ENCODE results near the gene NEDD4L.

NEDD4L gene

GRCh38 chr18:58344861-58345463 is 300.9 kb downstream of the NEDD4L start:
- H3K4me1 Mint-ChIP-seq: no peaks in the 10 kb centered on the region
- no peaks in the 10 kb centered on the region for H3K36me3 Mint-ChIP-seq
- CTCF ChIA-PET: no interaction called here
- H3K4me3 Mint-ChIP-seq: no peak overlapping the region
- H3K9me3 Mint-ChIP-seq: no peaks in the 10 kb centered on the region
- no peaks in the 10 kb centered on the region for H3K27me3 Mint-ChIP-seq
- DNase-seq: no peak
- no peak overlapping the region for H3K27ac Mint-ChIP-seq

- H3K4me1 Mint-ChIP-seq: no peaks in the 10 kb centered on the region
- H3K36me3 Mint-ChIP-seq: no peaks in the 10 kb centered on the region
- H3K4me3 Mint-ChIP-seq: no peak overlapping the region
- no peak for DNase-seq
- CTCF ChIA-PET: no interaction called here
- no peak overlapping the region for H3K27ac Mint-ChIP-seq
- no peaks in the 10 kb centered on the region for H3K9me3 Mint-ChIP-seq
- no peaks in the 10 kb centered on the region for H3K27me3 Mint-ChIP-seq
Observed at GRCh38 chr18:58345875-58346274, 301.8 kb downstream of the NEDD4L start.

- H3K4me3 Mint-ChIP-seq: no peak overlapping the region
- CTCF ChIA-PET: no interaction called here
- no peaks in the 10 kb centered on the region for H3K4me1 Mint-ChIP-seq
- DNase-seq: no peak
- no peaks in the 10 kb centered on the region for H3K9me3 Mint-ChIP-seq
- no peak overlapping the region for H3K27ac Mint-ChIP-seq
- H3K27me3 Mint-ChIP-seq: no peaks in the 10 kb centered on the region
- no peaks in the 10 kb centered on the region for H3K36me3 Mint-ChIP-seq
Observed at GRCh38 chr18:58347135-58347534, 303.1 kb downstream of the NEDD4L start.

- no peak for DNase-seq
- no peaks in the 10 kb centered on the region for H3K4me1 Mint-ChIP-seq
- H3K27ac Mint-ChIP-seq: no peak overlapping the region
- no peaks in the 10 kb centered on the region for H3K36me3 Mint-ChIP-seq
- H3K27me3 Mint-ChIP-seq: no peaks in the 10 kb centered on the region
- no peak overlapping the region for H3K4me3 Mint-ChIP-seq
- H3K9me3 Mint-ChIP-seq: no peaks in the 10 kb centered on the region
- CTCF ChIA-PET: no interaction called here
Observed at GRCh38 chr18:58348517-58348916, 304.5 kb downstream of the NEDD4L start.

- H3K9me3 Mint-ChIP-seq: no peaks in the 10 kb centered on the region
- H3K27me3 Mint-ChIP-seq: no peaks in the 10 kb centered on the region
- H3K36me3 Mint-ChIP-seq: no peaks in the 10 kb centered on the region
- no peak overlapping the region for H3K27ac Mint-ChIP-seq
- H3K4me3 Mint-ChIP-seq: no peak overlapping the region
- H3K4me1 Mint-ChIP-seq: no peaks in the 10 kb centered on the region
- CTCF ChIA-PET: no interaction called here
- no peak for DNase-seq
Observed at GRCh38 chr18:58348951-58349350, 304.9 kb downstream of the NEDD4L start.

- H3K4me1 Mint-ChIP-seq: no peaks in the 10 kb centered on the region
- H3K27ac Mint-ChIP-seq: no peak overlapping the region
- no peak for DNase-seq
- no peaks in the 10 kb centered on the region for H3K9me3 Mint-ChIP-seq
- CTCF ChIA-PET: no interaction called here
- H3K36me3 Mint-ChIP-seq: no peaks in the 10 kb centered on the region
- H3K4me3 Mint-ChIP-seq: no peak overlapping the region
- no peaks in the 10 kb centered on the region for H3K27me3 Mint-ChIP-seq
Observed at GRCh38 chr18:58349650-58350049, 305.6 kb downstream of the NEDD4L start.

GRCh38 chr18:58350526-58350925 is 306.5 kb downstream of the NEDD4L start:
- DNase-seq: no peak
- Mint-ChIP-seq H3K27me3 (no peaks in the 10 kb centered on the region), H3K4me3 (no peak overlapping the region), H3K27ac (no peak overlapping the region), H3K36me3 (no peaks in the 10 kb centered on the region), H3K9me3 (no peaks in the 10 kb centered on the region), H3K4me1 (no peaks in the 10 kb centered on the region)
- CTCF ChIA-PET: no interaction called here

GRCh38 chr18:58351776-58352175 is 307.8 kb downstream of the NEDD4L start:
- no peak for DNase-seq
- no peaks in the 10 kb centered on the region for H3K4me1 Mint-ChIP-seq
- no peaks in the 10 kb centered on the region for H3K27me3 Mint-ChIP-seq
- no peak overlapping the region for H3K27ac Mint-ChIP-seq
- H3K9me3 Mint-ChIP-seq: no peaks in the 10 kb centered on the region
- H3K36me3 Mint-ChIP-seq: no peaks in the 10 kb centered on the region
- H3K4me3 Mint-ChIP-seq: no peak overlapping the region
- CTCF ChIA-PET: interaction anchor here (0.7 kb wide), 1 partner anchor 10 kb away, joined by 3 read pairs; no protein-coding TSS in a partner anchor

GRCh38 chr18:58353581-58353980 is 309.6 kb downstream of the NEDD4L start:
- Mint-ChIP-seq H3K27me3 (no peaks in the 10 kb centered on the region), H3K9me3 (no peaks in the 10 kb centered on the region), H3K27ac (no peak overlapping the region), H3K36me3 (no peaks in the 10 kb centered on the region), H3K4me1 (no peaks in the 10 kb centered on the region), H3K4me3 (no peak overlapping the region)
- DNase-seq: no peak
- CTCF ChIA-PET: no interaction called here

GRCh38 chr18:58354051-58354450 is 310.0 kb downstream of the NEDD4L start:
- CTCF ChIA-PET: interaction anchor here (0.7 kb wide), 1 partner anchor 332 kb away, joined by 5 read pairs; no protein-coding TSS in a partner anchor
- Mint-ChIP-seq H3K4me3 (no peak overlapping the region), H3K27ac (no peak overlapping the region), H3K4me1 (no peaks in the 10 kb centered on the region), H3K27me3 (no peaks in the 10 kb centered on the region), H3K36me3 (no peaks in the 10 kb centered on the region), H3K9me3 (no peaks in the 10 kb centered on the region)
- no peak for DNase-seq

GRCh38 chr18:58354791-58355190 is 310.8 kb downstream of the NEDD4L start:
- H3K27ac Mint-ChIP-seq: no peak overlapping the region
- H3K36me3 Mint-ChIP-seq: no peaks in the 10 kb centered on the region
- no peaks in the 10 kb centered on the region for H3K27me3 Mint-ChIP-seq
- H3K4me1 Mint-ChIP-seq: no peaks in the 10 kb centered on the region
- CTCF ChIA-PET: interaction anchor here (0.7 kb wide), 1 partner anchor 333 kb away, joined by 5 read pairs; no protein-coding TSS in a partner anchor
- no peak for DNase-seq
- no peaks in the 10 kb centered on the region for H3K9me3 Mint-ChIP-seq
- H3K4me3 Mint-ChIP-seq: no peak overlapping the region

- Mint-ChIP-seq H3K36me3 (no peaks in the 10 kb centered on the region), H3K9me3 (no peaks in the 10 kb centered on the region), H3K27ac (no peak overlapping the region), H3K4me3 (no peak overlapping the region), H3K4me1 (no peaks in the 10 kb centered on the region), H3K27me3 (no peaks in the 10 kb centered on the region)
- CTCF ChIA-PET: no interaction called here
- no peak for DNase-seq
Observed at GRCh38 chr18:58355243-58355642, 311.2 kb downstream of the NEDD4L start.

GRCh38 chr18:58359218-58359617 is 315.2 kb downstream of the NEDD4L start:
- H3K4me3 Mint-ChIP-seq: no peak overlapping the region
- H3K36me3 Mint-ChIP-seq: no peaks in the 10 kb centered on the region
- H3K27ac Mint-ChIP-seq: no peak overlapping the region
- H3K9me3 Mint-ChIP-seq: no peaks in the 10 kb centered on the region
- no peak for DNase-seq
- CTCF ChIA-PET: no interaction called here
- no peaks in the 10 kb centered on the region for H3K27me3 Mint-ChIP-seq
- no peaks in the 10 kb centered on the region for H3K4me1 Mint-ChIP-seq

- Mint-ChIP-seq H3K36me3 (no peaks in the 10 kb centered on the region), H3K9me3 (no peaks in the 10 kb centered on the region), H3K27ac (no peak overlapping the region), H3K4me1 (no peaks in the 10 kb centered on the region), H3K4me3 (no peak overlapping the region), H3K27me3 (no peaks in the 10 kb centered on the region)
- no peak for DNase-seq
- CTCF ChIA-PET: no interaction called here
Observed at GRCh38 chr18:58359620-58360019, 315.6 kb downstream of the NEDD4L start.

GRCh38 chr18:58360324-58360723 is 316.3 kb downstream of the NEDD4L start:
- H3K27ac Mint-ChIP-seq: no peak overlapping the region
- no peaks in the 10 kb centered on the region for H3K27me3 Mint-ChIP-seq
- DNase-seq: no peak
- no peak overlapping the region for H3K4me3 Mint-ChIP-seq
- H3K9me3 Mint-ChIP-seq: no peaks in the 10 kb centered on the region
- CTCF ChIA-PET: no interaction called here
- H3K36me3 Mint-ChIP-seq: no peaks in the 10 kb centered on the region
- no peaks in the 10 kb centered on the region for H3K4me1 Mint-ChIP-seq

- CTCF ChIA-PET: interaction anchor here (1.6 kb wide), 1 partner anchor 9 kb away, joined by 3 read pairs; no protein-coding TSS in a partner anchor
Observed at GRCh38 chr18:58361212-58361611, 317.2 kb downstream of the NEDD4L start.

More at GRCh38 chr18:58361212-58361611, 317.2 kb downstream of the NEDD4L start:
- H3K27me3 Mint-ChIP-seq: no peaks in the 10 kb centered on the region
- H3K27ac Mint-ChIP-seq: no peak overlapping the region
- no peaks in the 10 kb centered on the region for H3K9me3 Mint-ChIP-seq
- DNase-seq: no peak
- no peak overlapping the region for H3K4me3 Mint-ChIP-seq
- H3K4me1 Mint-ChIP-seq: no peaks in the 10 kb centered on the region
- no peaks in the 10 kb centered on the region for H3K36me3 Mint-ChIP-seq

All from activated naive CD4-positive, alpha-beta T cell treated with anti-CD3 and anti-CD28 coated beads, Interleukin-2, amount 10 ng/mL, durations not matched to agents 7 days and 5 days (primary cell).